T-cell (primary cell): ENCODE measurements around the gene SETD5. TPM values are rescaled to one million over a fixed set of nuclear protein-coding genes. Genes with fewer than 3 reads are reported as not detected.

Experiments
- ATAC-seq, 4 experiments: fragments of 200-7000 bp in 3 of 4; fragments of 150-1000 bp in 1 of 4; cut with Tn5 transposase; replicated peaks in 1 of 4; 1 replicate in 3 of 4; 2 replicates in 1 of 4; pipeline ENCODE4 v1.10.0; 2021; ENCODE audit warnings: moderate library complexity in 3 of 4, mild to moderate bottlenecking in 2 of 4, moderate number of reproducible peaks in 1 of 4
- CTCF ChIA-PET, 2 donors: fragments of 300-600 bp; sonication (Branson Sonifier 250); formaldehyde crosslinking; loops; one replicate each; lab custom pipeline; 2022; ENCODE audit warnings: antibody characterized with exemption in 2 of 2; lab: Charles Lee
- POLR2A ChIA-PET, 2 donors: fragments of 300-600 bp; sonication (Branson Sonifier 250); formaldehyde crosslinking; loops; one replicate each; lab custom pipeline; 2022; ENCODE audit warnings: antibody characterized with exemption in 2 of 2; lab: Charles Lee
- DNase-seq, 35 experiments: peaks; one replicate each; pipeline versions ENCODE4 v3.0.0 to v3.0.0-alpha.2; 2013 to 2023
- H3K27ac ChIP-seq: one replicate; pipeline ENCODE4 v1.5.1; 2013; ENCODE audit warnings: low read length
- H3K27me3 ChIP-seq, 2 experiments: replicated peaks in 1 of 2; 1 replicate in 1 of 2; 2 replicates in 1 of 2; pipeline versions ENCODE4 v1.6.1 to v1.7.0; 2013; ENCODE audit warnings: low read length in 1 of 2, mixed read lengths in 1 of 2; ENCODE audit not compliant: control insufficient read depth in 2 of 2, insufficient read depth in 2 of 2; ENCODE audit errors: extremely low read depth in 1 of 2
- H3K36me3 ChIP-seq, 2 donors: 1 replicate in 1 of 2; 2 replicates in 1 of 2; pipeline versions ENCODE4 v1.6.1 to v1.7.0; 2013; ENCODE audit warnings: low read length in 1 of 2; ENCODE audit not compliant: control insufficient read depth in 2 of 2, insufficient read depth in 1 of 2; ENCODE audit errors: extremely low read depth in 1 of 2
- H3K4me1 ChIP-seq, 2 experiments: 1 replicate in 1 of 2; 2 replicates in 1 of 2; pipeline versions ENCODE4 v1.6.1 to v1.7.0; 2013; ENCODE audit warnings: low read length in 2 of 2, mixed read lengths in 1 of 2; ENCODE audit not compliant: insufficient read depth in 2 of 2, control insufficient read depth in 1 of 2; ENCODE audit errors: extremely low read depth in 1 of 2
- H3K4me3 ChIP-seq, 2 donors: 1 replicate in 1 of 2; 2 replicates in 1 of 2; pipeline versions ENCODE4 v1.5.1 to v1.7.0; 2013; ENCODE audit warnings: mild to moderate bottlenecking in 2 of 2, low read length in 1 of 2, moderate library complexity in 1 of 2; ENCODE audit not compliant: control insufficient read depth in 1 of 2; ENCODE audit errors: extremely low read depth in 1 of 2
- H3K9me3 ChIP-seq: 2 replicates; pipeline ENCODE4 v1.7.0; 2013
- H3K27ac Mint-ChIP-seq, 2 donors: one replicate each; pipeline ENCODE4 v1.8.0; 2020 to 2021; ENCODE audit warnings: mild to moderate bottlenecking in 2 of 2, mixed read lengths in 2 of 2
- H3K27me3 Mint-ChIP-seq, 2 donors: one replicate each; pipeline ENCODE4 v1.8.0; 2021 to 2022; ENCODE audit warnings: mixed read lengths in 2 of 2
- H3K36me3 Mint-ChIP-seq: one replicate; pipeline ENCODE4 v1.8.0; 2021; ENCODE audit warnings: mixed read lengths
- H3K4me1 Mint-ChIP-seq, 3 donors: one replicate each; pipeline ENCODE4 v1.8.0; 2020 to 2022; ENCODE audit warnings: mixed read lengths in 3 of 3, mild to moderate bottlenecking in 1 of 3
- H3K4me3 Mint-ChIP-seq, 3 donors: one replicate each; pipeline ENCODE4 v1.8.0; 2020 to 2022; ENCODE audit warnings: mild to moderate bottlenecking in 3 of 3, mixed read lengths in 3 of 3, moderate library complexity in 3 of 3
- H3K9me3 Mint-ChIP-seq, 3 donors: one replicate each; pipeline ENCODE4 v1.8.0; 2020 to 2022; ENCODE audit warnings: mixed read lengths in 3 of 3
- WGBS: methylation state at CpG from one replicate; pipeline ENCODE4 v1.1.5; 2013; ENCODE audit warnings: missing lambda C conversion rate; ENCODE audit not compliant: insufficient coverage; 5-methylcytosine and 5-hydroxymethylcytosine counted together
- total RNA-seq, 35 experiments: library from RNA in 6 of 35; stranded (reverse) in 6 of 35; fragments of 120-200 nt in 1 of 35; gene quantifications; one replicate each; pipeline versions ENCODE4 v1.2.1 to v1.2.4 and lab custom pipeline; 2013 to 2026

The SETD5 gene
- total RNA-seq, 5 donors from 2014 or later (not counting 1 experiment from before 2014, with no cell fraction given), result 119 to 131 (median 125) TPM

- H3K27ac ChIP-seq, result no peak overlapping the region
- H3K4me3 ChIP-seq, result no peak overlapping the region
- DNase-seq, result no peak
- ATAC-seq, result no peak
- CTCF ChIA-PET, result interaction anchor here (0.6 to 1.4 kb wide), 5 partner anchors 8 to 63 kb away, joined by 3 to 5 read pairs (median 4); partner anchors contain the start of gene THUMPD3 (in 1 of the 2)
- peaks cover 14% of the 10 kb centered on the region for H3K36me3 Mint-ChIP-seq
- H3K9me3 Mint-ChIP-seq, result no peaks in the 10 kb centered on the region
- POLR2A ChIA-PET, result interaction anchor here (0.5 to 0.7 kb wide), 3 partner anchors 47 to 1879 kb away, joined by 3 to 5 read pairs (median 3); partner anchors contain the start of gene THUMPD3 (in 1 of the 2)
- H3K27me3 ChIP-seq, result no peaks in the 10 kb centered on the region
- no peaks in the 10 kb centered on the region for H3K9me3 ChIP-seq
- peak overlapping the region in 1 of 2 donors; percentile 76 for H3K27ac Mint-ChIP-seq
- H3K4me3 Mint-ChIP-seq, result no peak overlapping the region
- peaks cover 0 to 9% of the 10 kb centered on the region in 2 donors for H3K36me3 ChIP-seq
- no CpG with 5 or more reads among the region's 3 CpGs for WGBS
- H3K4me1 ChIP-seq, result peaks cover 4 to 6% of the 10 kb centered on the region in 2 experiments
- H3K27me3 Mint-ChIP-seq, result no peaks in the 10 kb centered on the region
- H3K4me1 Mint-ChIP-seq, result peaks cover 61 to 73% (median 62%) of the 10 kb centered on the region in 3 donors
These were observed 18.8 kb downstream of the SETD5 start for GRCh38 chr3:9416139-9416780.

- Histone ChIP-seq H3K9me3 (no peaks in the 10 kb centered on the region), H3K27me3 (no peaks in the 10 kb centered on the region), H3K36me3 (peaks cover 0 to 9% of the 10 kb centered on the region in 2 donors), H3K4me1 (peaks cover 0 to 2% of the 10 kb centered on the region in 2 experiments), H3K27ac (no peak overlapping the region), H3K4me3 (no peak overlapping the region)
- no peaks in the 10 kb centered on the region for H3K27me3 Mint-ChIP-seq
- ATAC-seq, result no peak
- H3K27ac Mint-ChIP-seq, result peak overlapping the region; percentile 72 to 88
- ChIA-PET POLR2A (interaction anchor here in 1 of 2 donors (0.6 kb wide), 1 partner anchor 24 kb away, joined by 4 read pairs; the partner anchor contains the start of gene SETD5), CTCF (interaction anchor here (0.6 to 1.8 kb wide), 5 partner anchors 17 to 68 kb away, joined by 3 to 11 read pairs (median 8); partner anchors contain the start of gene THUMPD3 (in 1 of the 2))
- peaks cover 49 to 65% (median 54%) of the 10 kb centered on the region in 3 donors for H3K4me1 Mint-ChIP-seq
- H3K36me3 Mint-ChIP-seq, result peaks cover 12% of the 10 kb centered on the region
- DNase-seq, result no peak
- WGBS, result no CpG with 5 or more reads among the region's 2 CpGs
- H3K9me3 Mint-ChIP-seq, result no peaks in the 10 kb centered on the region
- no peak overlapping the region for H3K4me3 Mint-ChIP-seq
These were observed 23.6 kb downstream of the SETD5 start for GRCh38 chr3:9420850-9421549.

GRCh38 chr3:9422712-9423424 lies 25.5 kb downstream of the SETD5 start:
- Mint-ChIP-seq H3K36me3 (peaks cover 17% of the 10 kb centered on the region), H3K27me3 (no peaks in the 10 kb centered on the region), H3K4me1 (peaks cover 43 to 51% (median 49%) of the 10 kb centered on the region in 3 donors), H3K4me3 (no peak overlapping the region), H3K27ac (peak overlapping the region; percentile 67 to 77), H3K9me3 (no peaks in the 10 kb centered on the region)
- Histone ChIP-seq H3K4me1 (peaks cover 0 to 2% of the 10 kb centered on the region in 2 experiments), H3K27me3 (no peaks in the 10 kb centered on the region), H3K4me3 (no peak overlapping the region), H3K36me3 (peaks cover 0 to 20% of the 10 kb centered on the region in 2 donors), H3K9me3 (no peaks in the 10 kb centered on the region), H3K27ac (no peak overlapping the region)
- ChIA-PET CTCF (interaction anchor here in 1 of 2 donors (0.9 to 1.7 kb wide), 5 partner anchors 27 to 85 kb away, joined by 3 to 6 read pairs (median 4); partner anchors contain the start of gene THUMPD3), POLR2A (no interaction called here)
- DNase-seq (peak in 1 of 35 experiments; percentile 64), ATAC-seq (peak in 3 of 4 experiments; percentile 46 to 85 (median 52))
- 67% methylated on average over 2 of the region's 5 CpGs for WGBS

- no peak overlapping the region for H3K4me3 Mint-ChIP-seq
- Histone ChIP-seq H3K4me1 (no peaks in the 10 kb centered on the region), H3K27me3 (no peaks in the 10 kb centered on the region), H3K4me3 (no peak overlapping the region), H3K9me3 (no peaks in the 10 kb centered on the region), H3K36me3 (peaks cover 11 to 65% of the 10 kb centered on the region in 2 donors), H3K27ac (no peak overlapping the region)
- no peaks in the 10 kb centered on the region for H3K27me3 Mint-ChIP-seq
- H3K36me3 Mint-ChIP-seq, result peaks cover 55% of the 10 kb centered on the region
- peaks cover 10 to 24% (median 15%) of the 10 kb centered on the region in 3 donors for H3K4me1 Mint-ChIP-seq
- ChIA-PET CTCF (no interaction called here), POLR2A (no interaction called here)
- no peak for ATAC-seq
- H3K27ac Mint-ChIP-seq, result no peak overlapping the region
- H3K9me3 Mint-ChIP-seq, result no peaks in the 10 kb centered on the region
- DNase-seq, result no peak
These were observed 31.0 kb downstream of the SETD5 start for GRCh38 chr3:9428411-9428810.

GRCh38 chr3:9430733-9431132 lies 33.3 kb downstream of the SETD5 start:
- Histone ChIP-seq H3K27me3 (no peaks in the 10 kb centered on the region), H3K27ac (no peak overlapping the region), H3K4me3 (no peak overlapping the region), H3K4me1 (no peaks in the 10 kb centered on the region), H3K9me3 (no peaks in the 10 kb centered on the region), H3K36me3 (peaks cover 20 to 86% of the 10 kb centered on the region in 2 donors)
- WGBS, result no CpG with 5 or more reads among the region's 3 CpGs
- CTCF ChIA-PET, result interaction anchor here in 1 of 2 donors (1.2 kb wide), 1 partner anchor 9 kb away, joined by 4 read pairs; no protein-coding TSS in a partner anchor
- Mint-ChIP-seq H3K27ac (no peak overlapping the region), H3K36me3 (peaks cover 70% of the 10 kb centered on the region), H3K4me3 (no peak overlapping the region), H3K4me1 (peaks cover 3 to 12% (median 7%) of the 10 kb centered on the region in 3 donors), H3K9me3 (no peaks in the 10 kb centered on the region), H3K27me3 (no peaks in the 10 kb centered on the region)
- no peak for DNase-seq
- no peak for ATAC-seq
- POLR2A ChIA-PET, result interaction anchor here in 1 of 2 donors (0.5 kb wide), 1 partner anchor 11 kb away, joined by 3 read pairs; no protein-coding TSS in a partner anchor
